Cardiac muscle cell (in vitro differentiated cells and primary cell): ENCODE results near the gene RAET1G. TPM values are rescaled to one million over a fixed set of nuclear protein-coding genes. Genes with fewer than 3 reads are reported as not detected.

Experiments
- DNase-seq, 2 donors: peaks; one replicate each; pipeline versions ENCODE4 v3.0.0 to v3.0.0-alpha.2; 2010 to 2017; ENCODE audit warnings: low read depth in 1 of 2, low spot score in 1 of 2
- H3K27ac ChIP-seq: fragments of 200-600 bp; sonication (generic); 2 replicates; pipeline ENCODE4 v1.5.1; 2016
- H3K27me3 ChIP-seq: fragments of 200-600 bp; sonication (generic); 2 replicates; pipeline ENCODE4 v1.6.0; 2016; ENCODE audit warnings: control low read depth
- H3K36me3 ChIP-seq: fragments of 200-600 bp; sonication (generic); 2 replicates; pipeline ENCODE4 v1.5.1; 2016; ENCODE audit warnings: control low read depth
- H3K4me1 ChIP-seq: fragments of 200-600 bp; sonication (generic); 2 replicates; pipeline ENCODE4 v1.8.1; 2017; ENCODE audit warnings: low read depth, mild to moderate bottlenecking, mixed run types
- H3K4me3 ChIP-seq: fragments of 200-600 bp; sonication (generic); 2 replicates; pipeline ENCODE4 v1.5.1; 2016; ENCODE audit warnings: mild to moderate bottlenecking
- H3K9me3 ChIP-seq: fragments of 200-600 bp; sonication (generic); 2 replicates; pipeline ENCODE4 v1.5.1; 2017; ENCODE audit warnings: low read depth, mild to moderate bottlenecking, control low read depth
- CTCF ChIP-seq: IDR thresholded peaks from 2 replicates; pipeline ENCODE4 v1.5.1; 2012; ENCODE audit warnings: low read depth, mild to moderate bottlenecking, low read length
- polyA plus RNA-seq: library from polyadenylated mRNA; unstranded; fragments of >200 nt; fragmentation: Nextera tagmentation; extraction: Ambion mirVana; gene quantifications from 2 replicates; pipeline ENCODE4 v1.2.1, GENCODE V29; 2016
- total RNA-seq: library from RNA; depleted of rRNA; stranded (reverse); fragments of >200 nt; gene quantifications from 2 replicates; pipeline ENCODE4 v1.2.3, GENCODE V29; 2016

RAET1G gene
- total and polyA plus RNA-seq, 2 experiments from 2014 or later = not detected

GRCh38 chr6:149881860-149882259 is 41.1 kb downstream of the RAET1G start:
- H3K36me3 ChIP-seq = no peaks in the 10 kb centered on the region
- H3K27me3 ChIP-seq = peaks cover 40% of the 10 kb centered on the region
- no peak for TF ChIP-seq CTCF

GRCh38 chr6:149881066-149881766 is 41.7 kb downstream of the RAET1G start:
- H3K36me3 ChIP-seq = no peaks in the 10 kb centered on the region
- DNase-seq = no peak
- no peak for TF ChIP-seq CTCF
- no peak overlapping the region for H3K4me3 ChIP-seq
- H3K4me1 ChIP-seq = no peaks in the 10 kb centered on the region
- no peak overlapping the region for H3K27ac ChIP-seq
- H3K9me3 ChIP-seq = no peaks in the 10 kb centered on the region
- peaks cover 40% of the 10 kb centered on the region for H3K27me3 ChIP-seq

More at GRCh38 chr6:149881860-149882259, 41.1 kb downstream of the RAET1G start:
- Histone ChIP-seq H3K27ac (no peak overlapping the region), H3K4me3 (no peak overlapping the region), H3K9me3 (no peaks in the 10 kb centered on the region), H3K4me1 (no peaks in the 10 kb centered on the region)
- DNase-seq = no peak

GRCh38 chr6:149877659-149878058 is 45.3 kb downstream of the RAET1G start:
- TF ChIP-seq CTCF = no peak
- Histone ChIP-seq H3K9me3 (no peaks in the 10 kb centered on the region), H3K4me1 (no peaks in the 10 kb centered on the region), H3K27me3 (peaks cover 30% of the 10 kb centered on the region), H3K4me3 (no peak overlapping the region), H3K27ac (no peak overlapping the region), H3K36me3 (no peaks in the 10 kb centered on the region)
- no peak for DNase-seq

GRCh38 chr6:149876241-149876933 is 46.5 kb downstream of the RAET1G start:
- no peak for DNase-seq
- Histone ChIP-seq H3K27me3 (peaks cover 27% of the 10 kb centered on the region), H3K4me3 (no peak overlapping the region), H3K27ac (no peak overlapping the region), H3K36me3 (no peaks in the 10 kb centered on the region), H3K9me3 (no peaks in the 10 kb centered on the region), H3K4me1 (no peaks in the 10 kb centered on the region)
- no peak for TF ChIP-seq CTCF

- Histone ChIP-seq H3K4me1 (no peaks in the 10 kb centered on the region), H3K4me3 (no peak overlapping the region), H3K9me3 (no peaks in the 10 kb centered on the region), H3K36me3 (no peaks in the 10 kb centered on the region), H3K27me3 (peaks cover 6% of the 10 kb centered on the region), H3K27ac (no peak overlapping the region)
- TF ChIP-seq CTCF = no peak
- DNase-seq = no peak
Measured at GRCh38 chr6:149872233-149872632, 50.7 kb downstream of the RAET1G start.
